Activated CD8-positive, alpha-beta memory T cell treated with anti-CD3 and anti-CD28 coated beads, Interleukin-2, amount 10 ng/mL, durations not matched to agents 7 days and 5 days (primary cell): ENCODE results near the gene JSRP1. TPM values are rescaled to one million over a fixed set of nuclear protein-coding genes. Genes with fewer than 3 reads are reported as not detected.
A peak's percentile ranks its signal among the peaks of the same experiment; 100 is the strongest.

Experiments
- ATAC-seq: fragments of 150-1000 bp; cut with Tn5 transposase; one replicate; pipeline ENCODE4 v1.10.0; 2021; ENCODE audit warnings: moderate library complexity
- CTCF ChIA-PET: fragments of 350-600 bp; sonication (Branson Sonifier 250); formaldehyde crosslinking; loops from one replicate; lab custom pipeline; 2021; ENCODE audit warnings: antibody characterized with exemption; lab: Charles Lee
- DNase-seq: peaks from one replicate; pipeline ENCODE4 v3.0.0-alpha.2; 2020
- H3K27ac Mint-ChIP-seq: one replicate; pipeline ENCODE4 v1.8.0; 2021; ENCODE audit warnings: mild to moderate bottlenecking, mixed read lengths
- H3K27me3 Mint-ChIP-seq: one replicate; pipeline ENCODE4 v1.8.0; 2021; ENCODE audit warnings: mixed read lengths
- H3K36me3 Mint-ChIP-seq: one replicate; pipeline ENCODE4 v1.8.0; 2021; ENCODE audit warnings: mild to moderate bottlenecking, mixed read lengths
- H3K4me1 Mint-ChIP-seq: one replicate; pipeline ENCODE4 v1.8.0; 2021; ENCODE audit warnings: mixed read lengths
- H3K4me3 Mint-ChIP-seq: one replicate; pipeline ENCODE4 v1.8.0; 2021; ENCODE audit warnings: mild to moderate bottlenecking, moderate library complexity, mixed read lengths
- H3K9me3 Mint-ChIP-seq: one replicate; pipeline ENCODE4 v1.8.0; 2022; ENCODE audit warnings: low read depth, mixed read lengths
- total RNA-seq, 2 experiments: library from RNA; stranded (reverse); gene quantifications; one replicate each; pipeline ENCODE4 v1.2.3, GENCODE V29; 2021

The JSRP1 gene
- total RNA-seq, 2 experiments from 2014 or later, result 1.0 TPM; not detected in 1

- H3K4me1 Mint-ChIP-seq, result peaks cover 8% of the 10 kb centered on the region
- no peak overlapping the region for H3K27ac Mint-ChIP-seq
- H3K36me3 Mint-ChIP-seq, result no peaks in the 10 kb centered on the region
- no peak for DNase-seq
- ATAC-seq, result no peak
- no peak overlapping the region for H3K4me3 Mint-ChIP-seq
- CTCF ChIA-PET, result interaction anchor here (0.9 to 5.5 kb wide), 5 partner anchors 8 to 89 kb away, joined by 3 to 39 read pairs (median 3); partner anchors contain the start of genes DOT1L and SF3A2
- no peaks in the 10 kb centered on the region for H3K9me3 Mint-ChIP-seq
- H3K27me3 Mint-ChIP-seq, result peaks cover 24% of the 10 kb centered on the region
Measured at GRCh38 chr19:2252055-2252796, 4.0 kb downstream of the JSRP1 start.

- no peaks in the 10 kb centered on the region for H3K9me3 Mint-ChIP-seq
- no peaks in the 10 kb centered on the region for H3K36me3 Mint-ChIP-seq
- no peak for DNase-seq
- H3K4me1 Mint-ChIP-seq, result peaks cover 6% of the 10 kb centered on the region
- H3K4me3 Mint-ChIP-seq, result no peak overlapping the region
- peaks cover 24% of the 10 kb centered on the region for H3K27me3 Mint-ChIP-seq
- no peak overlapping the region for H3K27ac Mint-ChIP-seq
- peak; percentile 21 for ATAC-seq
- CTCF ChIA-PET, result interaction anchor here (0.9 to 5.5 kb wide), 4 partner anchors 9 to 21 kb away, joined by 3 to 39 read pairs (median 8); partner anchors contain the start of gene SF3A2
Measured at GRCh38 chr19:2251106-2252054, 4.8 kb downstream of the JSRP1 start.

GRCh38 chr19:2250766-2251105, 5.5 kb downstream of the JSRP1 start:
- CTCF ChIA-PET, result interaction anchor here (1.0 to 5.5 kb wide), 2 partner anchors 11 kb away, joined by 3 to 39 read pairs; partner anchors contain the start of gene SF3A2
- H3K4me1 Mint-ChIP-seq, result peaks cover 6% of the 10 kb centered on the region
- no peak overlapping the region for H3K4me3 Mint-ChIP-seq
- DNase-seq (no peak), ATAC-seq (no peak)
- peaks cover 24% of the 10 kb centered on the region for H3K27me3 Mint-ChIP-seq
- no peak overlapping the region for H3K27ac Mint-ChIP-seq
- H3K9me3 Mint-ChIP-seq, result no peaks in the 10 kb centered on the region
- H3K36me3 Mint-ChIP-seq, result peaks cover 2% of the 10 kb centered on the region

- Mint-ChIP-seq H3K27me3 (peaks cover 24% of the 10 kb centered on the region), H3K27ac (no peak overlapping the region), H3K4me3 (no peak overlapping the region), H3K36me3 (peaks cover 5% of the 10 kb centered on the region), H3K4me1 (peaks cover 6% of the 10 kb centered on the region), H3K9me3 (no peaks in the 10 kb centered on the region)
- DNase-seq, result no peak
- peak; percentile 10 for ATAC-seq
- CTCF ChIA-PET, result interaction anchor here (1.0 to 5.5 kb wide), 3 partner anchors 11 to 94 kb away, joined by 3 to 39 read pairs (median 6); partner anchors contain the start of gene SF3A2
Measured at GRCh38 chr19:2249880-2250765, 6.1 kb downstream of the JSRP1 start.

GRCh38 chr19:2249010-2249866, 7.0 kb downstream of the JSRP1 start, which contains the start of gene AMH:
Gene AMH (plus strand): TSS chr19:2249323. CDS start chr19:2249333, 10 bp downstream.
- H3K4me1 Mint-ChIP-seq, result peaks cover 6% of the 10 kb centered on the region
- H3K36me3 Mint-ChIP-seq, result peaks cover 12% of the 10 kb centered on the region
- peaks cover 23% of the 10 kb centered on the region for H3K27me3 Mint-ChIP-seq
- no peaks in the 10 kb centered on the region for H3K9me3 Mint-ChIP-seq
- CTCF ChIA-PET, result interaction anchor here (1.2 to 5.5 kb wide), 4 partner anchors 10 to 93 kb away, joined by 4 to 39 read pairs (median 5); partner anchors contain the start of gene SF3A2
- no peak for ATAC-seq
- no peak within 1 kb of the TSS for H3K4me3 Mint-ChIP-seq
- no peak for DNase-seq
- no peak within 1 kb of the TSS for H3K27ac Mint-ChIP-seq

- Mint-ChIP-seq H3K36me3 (peaks cover 14% of the 10 kb centered on the region), H3K4me3 (no peak overlapping the region), H3K9me3 (no peaks in the 10 kb centered on the region), H3K27me3 (peaks cover 17% of the 10 kb centered on the region), H3K4me1 (peaks cover 5% of the 10 kb centered on the region), H3K27ac (no peak overlapping the region)
- CTCF ChIA-PET, result interaction anchor here (0.6 to 1.5 kb wide), 3 partner anchors 13 to 406 kb away, joined by 3 to 4 read pairs (median 4); no protein-coding TSS in a partner anchor
- DNase-seq (no peak), ATAC-seq (no peak)
Measured at GRCh38 chr19:2248136-2249009, 7.8 kb downstream of the JSRP1 start.

GRCh38 chr19:2247433-2248101, 8.7 kb downstream of the JSRP1 start:
- CTCF ChIA-PET, result interaction anchor here (0.6 to 1.5 kb wide), 2 partner anchors 14 to 405 kb away, joined by 3 to 4 read pairs; no protein-coding TSS in a partner anchor
- H3K9me3 Mint-ChIP-seq, result no peaks in the 10 kb centered on the region
- peaks cover 2% of the 10 kb centered on the region for H3K4me1 Mint-ChIP-seq
- H3K4me3 Mint-ChIP-seq, result no peak overlapping the region
- DNase-seq (no peak), ATAC-seq (no peak)
- no peak overlapping the region for H3K27ac Mint-ChIP-seq
- peaks cover 8% of the 10 kb centered on the region for H3K27me3 Mint-ChIP-seq
- H3K36me3 Mint-ChIP-seq, result peaks cover 16% of the 10 kb centered on the region

- H3K36me3 Mint-ChIP-seq, result peaks cover 16% of the 10 kb centered on the region
- CTCF ChIA-PET, result no interaction called here
- no peak overlapping the region for H3K4me3 Mint-ChIP-seq
- H3K9me3 Mint-ChIP-seq, result no peaks in the 10 kb centered on the region
- ATAC-seq, result no peak
- no peak overlapping the region for H3K27ac Mint-ChIP-seq
- peaks cover 8% of the 10 kb centered on the region for H3K4me1 Mint-ChIP-seq
- H3K27me3 Mint-ChIP-seq, result peaks cover 4% of the 10 kb centered on the region
- DNase-seq, result no peak
Measured at GRCh38 chr19:2246801-2247361, 9.3 kb downstream of the JSRP1 start.

- H3K36me3 Mint-ChIP-seq, result peaks cover 20% of the 10 kb centered on the region
- no peaks in the 10 kb centered on the region for H3K27me3 Mint-ChIP-seq
- ATAC-seq, result no peak
- DNase-seq, result no peak
- no peaks in the 10 kb centered on the region for H3K9me3 Mint-ChIP-seq
- H3K4me3 Mint-ChIP-seq, result no peak overlapping the region
- H3K27ac Mint-ChIP-seq, result no peak overlapping the region
- CTCF ChIA-PET, result no interaction called here
- H3K4me1 Mint-ChIP-seq, result peaks cover 15% of the 10 kb centered on the region
Measured at GRCh38 chr19:2246014-2246620, 10.1 kb downstream of the JSRP1 start.

- DNase-seq, result no peak
- CTCF ChIA-PET, result interaction anchor here (1.0 kb wide), 1 partner anchor 90 kb away, joined by 3 read pairs; no protein-coding TSS in a partner anchor
- peaks cover 24% of the 10 kb centered on the region for H3K4me1 Mint-ChIP-seq
- H3K36me3 Mint-ChIP-seq, result peaks cover 28% of the 10 kb centered on the region
- ATAC-seq, result no peak
- H3K27me3 Mint-ChIP-seq, result no peaks in the 10 kb centered on the region
- H3K27ac Mint-ChIP-seq, result no peak overlapping the region
- no peak overlapping the region for H3K4me3 Mint-ChIP-seq
- no peaks in the 10 kb centered on the region for H3K9me3 Mint-ChIP-seq
Measured at GRCh38 chr19:2245273-2245672, 10.9 kb downstream of the JSRP1 start.
